Measurements from ENCODE around the gene TMCO2.

The TMCO2 gene

DNA sequence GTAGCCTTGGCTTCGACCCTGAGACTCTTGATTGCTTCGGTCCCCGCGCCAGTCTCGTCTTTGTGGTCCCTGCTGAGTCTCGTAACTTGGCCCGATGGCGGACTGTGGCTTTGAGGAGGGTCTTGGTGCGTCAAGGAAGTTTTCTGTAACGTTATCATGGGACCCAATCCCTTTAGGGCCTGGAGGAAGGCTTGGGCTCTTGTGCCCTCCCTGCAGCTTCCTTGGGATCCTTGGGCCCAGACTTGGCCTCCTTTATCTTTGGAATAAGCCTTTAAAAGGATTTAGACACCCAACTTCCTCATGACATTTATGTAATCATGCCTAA lies 10.7 kb downstream of the TMCO2 start:
- no peak for DNase-seq

DNA sequence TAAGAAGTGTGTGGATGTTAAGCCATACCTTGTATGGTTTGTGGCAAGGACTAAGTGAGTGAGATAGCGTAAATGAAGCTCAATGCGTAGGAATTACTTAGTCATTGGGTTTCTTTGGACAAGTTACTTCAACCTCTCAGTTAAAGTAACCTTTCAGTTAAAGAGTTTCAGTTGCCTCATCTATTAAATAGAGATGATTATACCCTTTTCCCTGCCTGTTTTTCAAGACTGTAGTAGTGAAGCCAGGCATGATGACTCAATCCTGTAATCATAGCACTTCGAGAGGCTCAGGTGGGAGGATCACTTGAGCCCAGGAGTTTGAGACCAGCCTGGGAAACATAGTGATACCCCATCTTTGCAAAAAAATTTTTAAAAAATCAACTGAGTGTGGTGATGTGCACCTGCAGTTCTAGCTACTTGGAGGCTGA lies 16.6 kb downstream of the TMCO2 start:
- no peak for DNase-seq

DNA sequence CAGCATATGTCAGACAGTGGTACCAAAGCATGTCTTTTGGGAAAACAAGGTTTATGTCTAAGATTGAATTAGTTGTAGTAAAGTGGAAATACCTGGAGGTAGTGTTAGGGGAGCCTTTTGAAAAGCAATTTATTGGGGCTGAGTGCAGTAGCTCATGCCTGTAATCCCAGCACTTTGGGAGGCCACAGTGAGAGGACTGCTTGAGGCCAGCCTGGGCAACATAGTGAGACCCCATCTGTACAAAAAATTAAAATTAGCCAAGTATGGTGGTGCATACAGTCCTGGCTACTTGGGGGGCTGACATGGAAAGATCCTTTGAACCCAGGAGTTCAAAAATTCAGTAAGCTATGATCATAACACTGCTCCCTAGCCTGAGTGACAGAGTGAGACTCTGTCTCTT lies 17.6 kb downstream of the TMCO2 start:
- DNase-seq: no peak

DNA sequence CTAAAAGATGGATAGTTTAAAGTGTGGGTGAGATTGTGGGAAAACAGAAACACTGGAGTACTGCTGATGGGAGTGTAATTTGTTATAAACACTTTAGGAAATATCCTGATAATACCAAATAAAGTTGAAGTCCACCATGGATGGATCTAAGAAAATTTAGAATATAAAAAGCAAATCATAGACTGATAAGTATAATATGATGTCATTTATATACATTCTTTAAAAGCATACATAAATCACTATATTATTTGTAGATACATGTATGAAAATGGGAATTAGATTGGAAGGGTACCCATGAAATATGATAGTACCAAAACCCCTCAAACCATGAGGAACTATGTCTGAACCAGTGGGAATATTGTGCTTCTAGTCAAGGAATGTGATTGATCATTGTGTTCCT lies 18.2 kb downstream of the TMCO2 start:
- DNase-seq: no peak

DNA sequence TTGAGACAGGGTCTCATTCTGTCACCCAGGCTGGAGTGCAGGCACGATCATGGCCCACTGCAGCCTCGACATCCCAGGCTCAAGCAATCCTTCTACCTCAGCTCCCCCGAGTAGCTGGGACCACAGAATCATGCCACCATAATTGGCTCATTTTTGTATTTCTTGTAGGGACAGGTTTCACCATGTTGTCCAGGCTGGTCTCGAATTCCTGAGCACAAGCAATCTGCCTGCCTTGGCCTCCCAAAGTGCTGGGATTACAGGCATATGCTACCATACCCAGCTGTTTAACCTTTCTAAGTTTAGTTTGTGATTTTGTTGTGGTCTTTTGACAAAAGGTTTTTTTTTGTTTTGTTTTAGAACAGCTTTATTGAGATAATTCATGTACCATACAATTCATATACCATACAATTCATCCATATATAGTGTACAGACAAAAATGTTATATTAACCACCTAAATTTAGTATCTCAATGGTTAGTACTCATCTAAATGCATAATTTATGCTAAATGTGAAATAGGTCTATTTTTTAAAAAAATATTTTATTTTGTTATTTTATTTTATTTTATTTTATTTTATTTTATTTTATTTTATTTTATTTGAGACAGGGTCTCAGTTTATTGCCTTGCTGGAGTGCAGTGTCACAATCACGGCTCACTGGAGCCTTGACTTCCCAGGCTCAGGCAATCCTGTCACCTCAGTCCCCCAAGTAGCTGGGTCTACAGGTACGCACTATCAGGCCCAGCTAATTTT lies 19.2 kb downstream of the TMCO2 start:
- DNase-seq: no peak

DNA sequence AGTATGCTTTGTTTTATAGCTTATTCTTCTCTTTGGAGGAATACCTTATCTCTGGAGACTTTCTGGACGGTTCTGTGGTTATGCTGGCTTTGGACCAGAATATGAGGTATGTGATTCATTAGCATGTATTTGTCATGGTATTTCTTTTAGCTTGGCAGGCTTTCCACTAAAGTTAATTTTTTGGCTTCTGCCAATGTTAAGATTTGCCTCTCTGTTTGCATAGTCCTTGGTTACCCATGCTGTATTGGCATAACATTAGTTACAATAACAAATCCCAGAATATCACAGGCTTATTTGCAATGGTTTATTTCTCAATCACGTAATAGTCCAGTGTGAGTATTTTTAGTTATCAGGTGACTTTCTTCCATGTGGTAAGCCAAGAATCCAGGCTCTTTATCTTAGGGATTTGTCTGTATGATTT lies 20.0 kb downstream of the TMCO2 start:
- no peak for DNase-seq

DNA sequence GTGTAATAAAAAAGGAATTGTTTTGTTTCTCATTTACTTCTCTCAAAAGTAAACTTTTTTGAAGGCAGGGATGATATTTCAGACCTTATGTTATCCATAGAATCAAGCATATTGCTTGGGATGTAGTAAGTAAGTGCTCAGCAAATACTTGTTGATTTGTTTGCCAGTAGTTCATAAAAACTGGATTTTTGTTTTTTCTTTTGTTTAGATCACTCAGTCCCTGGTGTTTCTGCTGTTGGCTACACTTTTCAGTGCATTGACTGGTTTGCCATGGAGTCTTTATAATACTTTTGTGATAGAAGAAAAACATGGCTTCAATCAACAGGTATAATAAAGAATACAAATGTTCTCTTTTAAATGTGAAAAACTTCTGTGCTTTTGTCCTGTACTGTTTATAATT lies 20.5 kb downstream of the TMCO2 start:
- DNase-seq: no peak

DNA sequence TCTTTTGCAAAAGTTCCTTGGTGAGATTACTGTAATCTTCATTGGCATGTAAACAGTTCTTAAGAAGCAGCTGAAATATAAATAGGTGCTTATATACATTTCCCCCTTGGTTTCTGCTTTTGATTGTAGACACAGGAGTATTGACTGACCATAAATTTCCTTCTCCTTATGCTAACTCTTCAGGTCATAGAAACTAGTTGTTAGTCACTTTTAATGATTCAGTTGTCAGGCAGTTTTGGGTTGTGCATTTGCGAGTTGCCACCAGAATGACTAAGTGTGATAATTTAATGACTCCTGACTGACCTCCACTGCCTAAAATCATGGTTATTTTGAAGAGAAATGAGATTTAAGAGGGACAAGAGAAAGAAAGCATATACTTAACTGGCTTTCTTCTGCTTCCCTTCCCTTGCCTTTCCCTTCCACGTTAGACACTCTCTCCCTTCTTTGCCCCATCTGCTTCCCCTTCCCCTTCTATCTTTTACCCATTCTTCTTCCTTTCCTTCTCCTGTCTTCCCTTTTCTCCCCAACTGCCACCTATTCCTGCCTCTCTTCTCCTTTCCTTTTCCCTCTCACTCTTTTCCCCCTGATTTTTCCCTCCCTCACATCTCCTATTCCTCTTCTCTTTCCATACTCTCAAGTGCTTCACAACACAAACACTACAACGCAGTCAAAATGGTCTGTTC lies 22.6 kb downstream of the TMCO2 start:
- DNase-seq: no peak

DNA sequence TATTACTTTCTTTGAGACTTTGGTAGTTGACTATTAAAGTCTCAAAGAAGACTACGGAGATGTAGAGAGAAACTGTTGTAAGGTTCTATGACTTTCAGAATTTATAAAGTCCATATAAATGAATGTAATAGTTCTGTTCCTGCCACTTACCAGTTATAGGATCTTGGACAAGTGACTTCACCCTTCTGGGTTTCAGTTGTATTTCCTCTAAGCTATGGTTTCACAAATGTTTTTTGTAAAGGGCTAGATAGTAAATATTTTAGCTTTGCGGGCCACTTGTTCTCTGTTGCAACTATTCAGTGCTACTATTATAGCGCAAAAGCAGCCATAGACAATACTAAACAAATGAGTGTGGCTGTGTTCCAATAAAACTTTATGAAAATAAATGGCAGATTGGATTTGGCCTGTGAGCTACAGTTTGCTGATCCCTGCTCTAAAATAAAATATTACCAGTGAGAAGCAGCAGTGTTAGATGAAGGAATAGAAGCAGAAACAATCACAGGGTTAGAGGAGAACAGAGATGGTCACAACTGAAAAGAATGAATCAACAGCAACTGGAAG lies 25.0 kb downstream of the TMCO2 start:
- no peak for DNase-seq

DNA sequence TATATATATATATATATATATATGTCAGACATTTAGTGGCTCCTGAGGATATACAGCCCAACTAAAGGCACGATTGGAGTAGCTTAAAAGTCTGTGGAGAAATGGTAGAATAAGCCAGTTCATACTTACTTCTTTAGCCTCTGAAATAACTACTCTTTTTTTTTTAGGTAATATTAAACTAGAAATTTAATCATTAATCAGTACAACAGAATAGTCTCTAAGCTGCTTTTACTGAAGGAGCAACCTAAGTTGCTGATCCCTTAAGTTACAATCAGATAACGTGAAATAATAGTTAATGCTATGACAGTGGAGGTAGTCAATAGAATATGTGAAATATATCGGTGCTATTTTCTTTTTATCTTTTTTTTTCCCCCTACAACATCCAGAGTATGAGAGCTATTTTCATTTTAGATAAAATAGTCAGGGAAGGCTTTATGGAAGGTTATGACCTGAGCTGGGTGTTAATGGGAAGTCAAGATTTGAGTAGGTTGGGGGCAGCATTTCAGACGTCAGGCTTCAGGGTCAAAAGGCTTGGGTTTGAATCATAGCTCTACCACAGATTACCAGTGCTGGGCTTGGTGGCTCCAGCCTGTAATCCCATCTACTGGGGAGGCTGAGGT lies 25.9 kb downstream of the TMCO2 start:
- DNase-seq: no peak

DNA sequence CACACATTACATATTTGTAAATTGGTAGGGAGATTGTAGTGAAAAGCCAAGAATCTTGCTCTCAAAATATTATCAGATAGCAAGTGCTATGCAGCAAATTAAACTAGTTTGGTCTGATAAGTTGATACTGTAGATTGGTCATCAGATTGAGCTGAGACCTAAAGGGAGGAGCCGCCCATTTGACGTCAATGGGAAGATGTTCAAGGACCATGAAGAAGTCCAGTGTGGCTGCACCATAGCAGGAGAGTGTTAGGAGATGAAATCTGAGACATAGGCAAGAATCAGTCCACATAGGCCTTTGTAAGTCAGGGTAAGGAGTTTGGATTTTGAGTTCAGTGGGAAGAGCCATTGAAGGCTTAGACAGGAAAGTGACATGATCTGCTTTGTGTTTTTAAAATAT lies 26.6 kb downstream of the TMCO2 start:
- no peak for DNase-seq

DNA sequence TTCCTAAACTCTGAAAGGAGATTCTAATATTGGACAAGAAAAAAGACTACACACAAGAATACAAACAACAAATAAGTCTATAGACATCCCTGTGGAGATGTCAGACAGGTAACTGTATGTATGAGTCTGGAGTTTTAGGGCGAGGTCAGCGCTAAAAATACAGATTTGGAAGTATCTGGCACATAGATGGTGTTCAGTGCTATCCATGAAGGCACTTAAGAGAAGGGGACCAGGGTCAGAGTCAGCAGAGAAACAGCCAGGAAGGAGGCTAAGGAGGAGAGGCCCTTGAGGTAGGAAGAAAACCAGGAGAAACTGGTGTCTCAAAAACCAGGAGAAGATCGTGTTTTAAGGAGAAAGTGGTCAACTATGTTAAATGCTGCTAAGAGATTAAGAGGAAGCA lies 28.4 kb downstream of the TMCO2 start:
- no peak for DNase-seq

DNA sequence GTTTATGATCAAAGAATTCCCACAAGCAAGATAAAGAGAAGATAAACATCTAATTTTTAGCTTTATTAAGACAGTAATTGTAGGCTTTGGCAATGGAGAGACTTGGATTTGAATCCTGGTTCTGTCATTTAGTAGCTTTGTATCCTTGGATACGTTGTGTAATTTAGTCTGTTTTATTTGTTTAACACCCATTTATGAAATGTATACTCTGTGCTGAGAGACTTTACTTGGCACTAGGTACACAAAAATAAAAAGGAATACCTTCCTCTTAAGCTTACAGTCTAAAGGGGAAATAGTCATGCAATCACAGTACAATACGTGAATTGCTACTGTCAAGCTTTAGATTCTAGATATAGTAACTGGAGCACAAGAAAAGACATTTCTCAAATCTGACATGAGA lies 34.1 kb downstream of the TMCO2 start:
- no peak for DNase-seq

DNA sequence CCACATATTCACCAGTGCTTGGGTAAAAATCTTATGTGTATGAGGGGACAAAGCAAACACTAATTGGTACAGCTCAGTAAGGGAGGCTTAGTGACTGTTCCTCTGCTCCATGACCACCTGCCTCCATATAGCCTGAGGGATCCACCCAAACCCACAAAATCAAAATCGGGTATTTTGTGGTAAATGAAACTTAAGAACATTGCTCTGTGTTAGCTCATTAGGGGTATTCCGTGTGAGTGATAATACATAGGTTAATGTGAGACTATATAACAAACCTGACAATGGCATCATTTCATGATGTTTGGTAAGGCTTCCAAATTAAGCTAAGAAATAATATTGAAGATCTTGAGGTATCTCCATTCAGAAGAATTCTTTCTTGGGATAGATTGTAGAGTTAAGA lies 43.6 kb downstream of the TMCO2 start:
- DNase-seq: no peak

DNA sequence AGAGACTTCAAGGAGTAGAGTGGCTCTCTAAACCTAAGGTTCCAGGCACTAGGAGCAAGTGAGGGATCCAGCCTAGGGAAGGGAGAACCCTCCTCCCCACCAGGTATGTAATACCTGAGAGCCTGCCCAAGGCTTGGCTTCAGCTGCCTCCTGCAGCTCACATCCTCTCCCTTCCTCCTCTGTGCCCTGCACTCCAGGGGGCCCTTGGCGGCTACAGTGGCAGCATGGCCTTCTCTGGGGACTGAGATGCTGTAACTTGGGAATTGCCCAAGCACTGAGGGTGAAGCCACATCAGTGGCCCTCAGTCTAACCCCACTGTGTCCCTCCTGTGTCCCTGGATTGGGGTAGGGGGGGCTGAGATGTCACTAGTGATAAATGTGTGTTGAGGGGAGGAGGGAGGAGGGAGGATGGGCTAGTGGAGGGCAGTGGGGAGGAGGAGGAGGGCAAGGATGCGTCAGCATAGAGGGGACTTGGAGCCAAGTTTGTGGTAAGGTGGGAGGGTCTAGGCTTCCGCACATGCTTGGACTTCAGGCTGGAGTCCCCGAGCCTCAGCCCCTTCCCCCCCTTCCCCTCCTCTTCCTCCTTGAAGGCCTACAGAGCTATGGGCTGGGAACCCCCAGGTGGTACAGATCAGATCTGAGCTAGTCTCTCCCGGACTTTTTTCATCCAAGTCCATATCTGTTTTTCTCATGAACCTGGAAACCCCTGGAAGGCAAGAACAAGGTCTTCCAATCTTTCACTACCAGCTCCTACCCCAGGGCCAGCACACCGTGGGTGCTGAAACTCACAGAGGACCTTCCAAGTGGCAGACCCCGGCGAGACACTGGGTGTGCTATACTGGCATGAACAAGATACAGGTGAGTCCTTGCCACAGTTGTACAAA lies 51.9 kb downstream of the TMCO2 start:
- no peak for DNase-seq

DNA sequence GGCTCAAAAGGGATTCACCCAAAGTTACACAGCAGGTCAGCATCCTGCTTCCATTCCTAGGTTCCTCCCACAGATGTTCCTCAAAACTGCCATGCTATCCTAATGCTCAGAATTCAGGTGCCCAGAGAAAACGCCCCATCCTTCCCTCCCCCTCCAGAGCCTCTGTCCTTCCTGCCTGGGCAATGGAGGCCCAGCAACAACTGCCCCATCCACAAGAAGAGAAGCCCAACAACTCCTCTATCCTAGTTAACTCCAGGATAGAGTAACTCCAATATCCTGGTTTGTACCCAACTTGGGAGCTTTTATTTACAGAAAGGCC lies 52.5 kb downstream of the TMCO2 start:
- DNase-seq: no peak

DNA sequence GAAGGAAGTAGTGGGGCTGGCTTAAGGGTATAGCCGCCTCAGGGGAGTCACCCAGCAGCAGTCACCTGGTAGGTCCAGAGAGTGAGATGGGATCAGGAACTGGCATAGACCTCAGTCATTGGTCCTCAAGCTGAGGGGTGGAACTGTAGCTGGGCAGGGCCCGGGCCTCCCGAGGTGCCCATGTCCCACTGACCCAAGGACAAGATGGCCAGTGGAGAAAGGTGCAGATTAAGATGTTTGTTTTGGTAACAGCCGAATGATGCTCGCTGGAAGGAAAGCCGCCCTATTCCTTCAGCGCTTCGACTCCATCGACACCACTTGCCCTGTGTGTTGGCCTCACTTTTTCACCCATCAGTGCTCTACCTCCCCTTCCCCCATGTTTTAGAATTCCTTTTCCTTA lies 52.9 kb downstream of the TMCO2 start:
- DNase-seq: no peak

DNA sequence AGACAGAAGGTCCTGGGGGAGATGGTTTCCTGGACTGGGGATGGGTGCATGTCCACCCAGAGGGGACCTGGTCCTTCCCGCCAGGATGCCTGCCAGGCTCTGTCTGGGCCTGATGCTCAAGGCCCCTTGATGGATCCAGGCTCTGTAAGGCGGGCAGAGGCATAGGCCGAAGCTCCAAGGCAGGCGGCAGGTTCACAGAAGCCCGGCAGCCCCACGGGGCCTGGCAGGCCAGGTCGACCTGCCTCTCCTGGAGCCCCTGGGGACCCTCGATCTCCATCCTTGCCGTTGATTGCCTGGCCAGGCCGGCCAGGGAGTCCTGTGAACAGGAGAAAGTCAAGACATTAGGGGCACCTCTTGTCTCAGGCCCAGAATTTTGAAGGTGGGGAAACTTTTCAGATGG lies 53.3 kb downstream of the TMCO2 start:
- no peak for DNase-seq

All from midbrain (tissue), 1 donor.